Measurements from ENCODE around the gene CERS4. TPM values are rescaled to one million over a fixed set of nuclear protein-coding genes. Genes with fewer than 3 reads are reported as not detected.

The CERS4 gene
- total and polyA plus RNA-seq, 2 of the 8 experiments (the other 6 are each of a cell fraction or from before 2014, with no cell fraction given): 88.2 to 179 TPM

DNA sequence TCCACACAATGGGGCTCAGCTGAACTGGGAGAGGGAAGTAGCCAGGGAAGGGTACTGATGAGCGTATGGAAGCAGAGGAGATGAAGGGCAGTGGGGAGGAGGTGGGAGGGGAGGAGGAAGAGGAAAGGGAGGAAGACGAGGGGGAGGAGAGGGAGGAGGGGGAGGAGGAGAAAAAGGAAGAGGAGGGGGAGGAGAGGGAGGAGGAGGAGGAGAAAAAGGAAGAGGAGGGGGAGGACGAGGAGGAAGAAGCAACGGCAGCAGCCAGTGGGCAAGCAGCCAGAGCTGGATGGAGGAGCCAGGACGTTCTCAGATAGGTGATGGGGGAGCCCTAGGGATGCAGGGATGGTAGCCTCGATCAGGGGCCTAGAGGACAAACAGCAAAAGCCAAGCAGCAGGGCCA lies 5.6 kb downstream of the CERS4 start (continued):
- TF ChIP-seq, protein P1, sequence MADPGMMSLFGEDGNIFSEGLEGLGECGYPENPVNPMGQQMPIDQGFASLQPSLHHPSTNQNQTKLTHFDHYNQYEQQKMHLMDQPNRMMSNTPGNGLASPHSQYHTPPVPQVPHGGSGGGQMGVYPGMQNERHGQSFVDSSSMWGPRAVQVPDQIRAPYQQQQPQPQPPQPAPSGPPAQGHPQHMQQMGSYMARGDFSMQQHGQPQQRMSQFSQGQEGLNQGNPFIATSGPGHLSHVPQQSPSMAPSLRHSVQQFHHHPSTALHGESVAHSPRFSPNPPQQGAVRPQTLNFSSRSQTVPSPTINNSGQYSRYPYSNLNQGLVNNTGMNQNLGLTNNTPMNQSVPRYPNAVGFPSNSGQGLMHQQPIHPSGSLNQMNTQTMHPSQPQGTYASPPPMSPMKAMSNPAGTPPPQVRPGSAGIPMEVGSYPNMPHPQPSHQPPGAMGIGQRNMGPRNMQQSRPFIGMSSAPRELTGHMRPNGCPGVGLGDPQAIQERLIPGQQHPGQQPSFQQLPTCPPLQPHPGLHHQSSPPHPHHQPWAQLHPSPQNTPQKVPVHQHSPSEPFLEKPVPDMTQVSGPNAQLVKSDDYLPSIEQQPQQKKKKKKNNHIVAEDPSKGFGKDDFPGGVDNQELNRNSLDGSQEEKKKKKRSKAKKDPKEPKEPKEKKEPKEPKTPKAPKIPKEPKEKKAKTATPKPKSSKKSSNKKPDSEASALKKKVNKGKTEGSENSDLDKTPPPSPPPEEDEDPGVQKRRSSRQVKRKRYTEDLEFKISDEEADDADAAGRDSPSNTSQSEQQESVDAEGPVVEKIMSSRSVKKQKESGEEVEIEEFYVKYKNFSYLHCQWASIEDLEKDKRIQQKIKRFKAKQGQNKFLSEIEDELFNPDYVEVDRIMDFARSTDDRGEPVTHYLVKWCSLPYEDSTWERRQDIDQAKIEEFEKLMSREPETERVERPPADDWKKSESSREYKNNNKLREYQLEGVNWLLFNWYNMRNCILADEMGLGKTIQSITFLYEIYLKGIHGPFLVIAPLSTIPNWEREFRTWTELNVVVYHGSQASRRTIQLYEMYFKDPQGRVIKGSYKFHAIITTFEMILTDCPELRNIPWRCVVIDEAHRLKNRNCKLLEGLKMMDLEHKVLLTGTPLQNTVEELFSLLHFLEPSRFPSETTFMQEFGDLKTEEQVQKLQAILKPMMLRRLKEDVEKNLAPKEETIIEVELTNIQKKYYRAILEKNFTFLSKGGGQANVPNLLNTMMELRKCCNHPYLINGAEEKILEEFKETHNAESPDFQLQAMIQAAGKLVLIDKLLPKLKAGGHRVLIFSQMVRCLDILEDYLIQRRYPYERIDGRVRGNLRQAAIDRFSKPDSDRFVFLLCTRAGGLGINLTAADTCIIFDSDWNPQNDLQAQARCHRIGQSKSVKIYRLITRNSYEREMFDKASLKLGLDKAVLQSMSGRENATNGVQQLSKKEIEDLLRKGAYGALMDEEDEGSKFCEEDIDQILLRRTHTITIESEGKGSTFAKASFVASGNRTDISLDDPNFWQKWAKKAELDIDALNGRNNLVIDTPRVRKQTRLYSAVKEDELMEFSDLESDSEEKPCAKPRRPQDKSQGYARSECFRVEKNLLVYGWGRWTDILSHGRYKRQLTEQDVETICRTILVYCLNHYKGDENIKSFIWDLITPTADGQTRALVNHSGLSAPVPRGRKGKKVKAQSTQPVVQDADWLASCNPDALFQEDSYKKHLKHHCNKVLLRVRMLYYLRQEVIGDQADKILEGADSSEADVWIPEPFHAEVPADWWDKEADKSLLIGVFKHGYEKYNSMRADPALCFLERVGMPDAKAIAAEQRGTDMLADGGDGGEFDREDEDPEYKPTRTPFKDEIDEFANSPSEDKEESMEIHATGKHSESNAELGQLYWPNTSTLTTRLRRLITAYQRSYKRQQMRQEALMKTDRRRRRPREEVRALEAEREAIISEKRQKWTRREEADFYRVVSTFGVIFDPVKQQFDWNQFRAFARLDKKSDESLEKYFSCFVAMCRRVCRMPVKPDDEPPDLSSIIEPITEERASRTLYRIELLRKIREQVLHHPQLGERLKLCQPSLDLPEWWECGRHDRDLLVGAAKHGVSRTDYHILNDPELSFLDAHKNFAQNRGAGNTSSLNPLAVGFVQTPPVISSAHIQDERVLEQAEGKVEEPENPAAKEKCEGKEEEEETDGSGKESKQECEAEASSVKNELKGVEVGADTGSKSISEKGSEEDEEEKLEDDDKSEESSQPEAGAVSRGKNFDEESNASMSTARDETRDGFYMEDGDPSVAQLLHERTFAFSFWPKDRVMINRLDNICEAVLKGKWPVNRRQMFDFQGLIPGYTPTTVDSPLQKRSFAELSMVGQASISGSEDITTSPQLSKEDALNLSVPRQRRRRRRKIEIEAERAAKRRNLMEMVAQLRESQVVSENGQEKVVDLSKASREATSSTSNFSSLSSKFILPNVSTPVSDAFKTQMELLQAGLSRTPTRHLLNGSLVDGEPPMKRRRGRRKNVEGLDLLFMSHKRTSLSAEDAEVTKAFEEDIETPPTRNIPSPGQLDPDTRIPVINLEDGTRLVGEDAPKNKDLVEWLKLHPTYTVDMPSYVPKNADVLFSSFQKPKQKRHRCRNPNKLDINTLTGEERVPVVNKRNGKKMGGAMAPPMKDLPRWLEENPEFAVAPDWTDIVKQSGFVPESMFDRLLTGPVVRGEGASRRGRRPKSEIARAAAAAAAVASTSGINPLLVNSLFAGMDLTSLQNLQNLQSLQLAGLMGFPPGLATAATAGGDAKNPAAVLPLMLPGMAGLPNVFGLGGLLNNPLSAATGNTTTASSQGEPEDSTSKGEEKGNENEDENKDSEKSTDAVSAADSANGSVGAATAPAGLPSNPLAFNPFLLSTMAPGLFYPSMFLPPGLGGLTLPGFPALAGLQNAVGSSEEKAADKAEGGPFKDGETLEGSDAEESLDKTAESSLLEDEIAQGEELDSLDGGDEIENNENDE (IDR thresholded peaks at IDR 0.05; ENCODE audit: insufficient replicate concordance, low read length): no peak
